ENCODE results near the gene VKORC1L1. TPM values are rescaled to one million over a fixed set of nuclear protein-coding genes. Genes with fewer than 3 reads are reported as not detected.

The VKORC1L1 gene
- total RNA-seq, 1 experiment from 2014 or later, result 36.8 TPM

- Histone ChIP-seq H3K36me3 (ENCODE audit: insufficient read depth, low read length, poor library complexity, severe bottlenecking) (peaks cover 87% of the 10 kb centered on the region), H3K4me3 (ENCODE audit: low read depth, low read length, poor library complexity, severe bottlenecking) (no peak overlapping the region), H3K27me3 (replicated peaks; ENCODE audit: insufficient read depth, low read depth, low read length, poor library complexity) (no peaks in the 10 kb centered on the region), H3K27ac (ENCODE audit: low read depth, low read length, poor library complexity, severe bottlenecking) (no peak overlapping the region), H3K9me3 (ENCODE audit: low read depth, low read length, poor library complexity, severe bottlenecking) (no peaks in the 10 kb centered on the region), H3K4me1 (ENCODE audit: insufficient read depth, low read length, poor library complexity, severe bottlenecking) (no peaks in the 10 kb centered on the region)
- no peak for DNase-seq (ENCODE audit: low spot score)
- no TSS peak for BruUV-seq (replicated peaks)
- POLR2A ChIA-PET (ENCODE audit: low non-redundant PET), result no interaction called here
- TF ChIP-seq, protein P1, sequence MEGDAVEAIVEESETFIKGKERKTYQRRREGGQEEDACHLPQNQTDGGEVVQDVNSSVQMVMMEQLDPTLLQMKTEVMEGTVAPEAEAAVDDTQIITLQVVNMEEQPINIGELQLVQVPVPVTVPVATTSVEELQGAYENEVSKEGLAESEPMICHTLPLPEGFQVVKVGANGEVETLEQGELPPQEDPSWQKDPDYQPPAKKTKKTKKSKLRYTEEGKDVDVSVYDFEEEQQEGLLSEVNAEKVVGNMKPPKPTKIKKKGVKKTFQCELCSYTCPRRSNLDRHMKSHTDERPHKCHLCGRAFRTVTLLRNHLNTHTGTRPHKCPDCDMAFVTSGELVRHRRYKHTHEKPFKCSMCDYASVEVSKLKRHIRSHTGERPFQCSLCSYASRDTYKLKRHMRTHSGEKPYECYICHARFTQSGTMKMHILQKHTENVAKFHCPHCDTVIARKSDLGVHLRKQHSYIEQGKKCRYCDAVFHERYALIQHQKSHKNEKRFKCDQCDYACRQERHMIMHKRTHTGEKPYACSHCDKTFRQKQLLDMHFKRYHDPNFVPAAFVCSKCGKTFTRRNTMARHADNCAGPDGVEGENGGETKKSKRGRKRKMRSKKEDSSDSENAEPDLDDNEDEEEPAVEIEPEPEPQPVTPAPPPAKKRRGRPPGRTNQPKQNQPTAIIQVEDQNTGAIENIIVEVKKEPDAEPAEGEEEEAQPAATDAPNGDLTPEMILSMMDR (conservative IDR thresholded peaks at IDR 0.05; ENCODE audit: low read depth, low read length), result no peak
- no peak for TF ChIP-seq EZH2 (IDR thresholded peaks at IDR 0.05; ENCODE audit: borderline replicate concordance, low read depth, low read length, poor library complexity, severe bottlenecking)
- intact Hi-C loops (cut with micrococcal nuclease; ENCODE audit: unreplicated experiment), result no loop called here
- CTCF ChIA-PET, result no interaction called here
Observed at GRCh38 chr7:65967361-65968155, 94.7 kb downstream of the VKORC1L1 start.

- ChIA-PET CTCF (no interaction called here), POLR2A (ENCODE audit: low non-redundant PET) (interaction anchor here (0.6 kb wide), 1 partner anchor 594 kb away, joined by 3 read pairs; no protein-coding TSS in a partner anchor)
- no peak overlapping the region for H3K4me3 ChIP-seq (ENCODE audit: low read depth, low read length, poor library complexity, severe bottlenecking)
- H3K27ac ChIP-seq (ENCODE audit: low read depth, low read length, poor library complexity, severe bottlenecking), result no peak overlapping the region
- H3K36me3 ChIP-seq (ENCODE audit: insufficient read depth, low read length, poor library complexity, severe bottlenecking), result peaks cover 90% of the 10 kb centered on the region
- H3K4me1 ChIP-seq (ENCODE audit: insufficient read depth, low read length, poor library complexity, severe bottlenecking), result no peaks in the 10 kb centered on the region
- H3K9me3 ChIP-seq (ENCODE audit: low read depth, low read length, poor library complexity, severe bottlenecking), result no peaks in the 10 kb centered on the region
- DNase-seq (ENCODE audit: low spot score), result no peak
- intact Hi-C loops (cut with micrococcal nuclease; ENCODE audit: unreplicated experiment), result no loop called here
- no TSS peak for BruUV-seq (replicated peaks)
- no peaks in the 10 kb centered on the region for H3K27me3 ChIP-seq (replicated peaks; ENCODE audit: insufficient read depth, low read depth, low read length, poor library complexity)
- TF ChIP-seq EZH2 (IDR thresholded peaks at IDR 0.05; ENCODE audit: borderline replicate concordance, low read depth, low read length, poor library complexity, severe bottlenecking), result no peak
- TF ChIP-seq, protein P1 (conservative IDR thresholded peaks at IDR 0.05; ENCODE audit: low read depth, low read length), result no peak
Observed at GRCh38 chr7:65968256-65969185, 95.6 kb downstream of the VKORC1L1 start.

DNA sequence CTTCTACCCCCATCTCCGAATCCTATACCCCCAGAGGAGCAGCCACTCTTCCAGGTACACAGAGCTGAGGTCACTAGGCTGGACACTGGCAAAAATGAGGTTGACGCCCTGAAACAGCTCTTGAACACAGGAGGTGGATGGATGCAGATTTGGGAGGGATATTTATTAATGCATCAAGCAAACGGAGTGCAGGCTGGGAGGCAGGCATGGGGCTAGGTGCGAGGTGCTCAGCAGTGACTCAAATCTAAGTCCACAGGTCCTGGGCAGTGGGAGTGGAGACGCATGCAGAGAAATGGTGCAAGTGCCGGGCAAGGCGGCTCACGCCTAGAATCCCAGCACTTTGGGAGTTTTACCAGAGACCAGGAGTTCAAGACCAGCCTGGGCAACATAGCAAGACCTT lies 98.1 kb downstream of the VKORC1L1 start:
- POLR2A ChIA-PET (ENCODE audit: low non-redundant PET), result no interaction called here
- Histone ChIP-seq H3K9me3 (ENCODE audit: low read depth, low read length, poor library complexity, severe bottlenecking) (no peaks in the 10 kb centered on the region), H3K4me1 (ENCODE audit: insufficient read depth, low read length, poor library complexity, severe bottlenecking) (no peaks in the 10 kb centered on the region), H3K27me3 (replicated peaks; ENCODE audit: insufficient read depth, low read depth, low read length, poor library complexity) (no peaks in the 10 kb centered on the region), H3K4me3 (ENCODE audit: low read depth, low read length, poor library complexity, severe bottlenecking) (no peak overlapping the region), H3K36me3 (ENCODE audit: insufficient read depth, low read length, poor library complexity, severe bottlenecking) (peaks cover 90% of the 10 kb centered on the region), H3K27ac (ENCODE audit: low read depth, low read length, poor library complexity, severe bottlenecking) (no peak overlapping the region)
- CTCF ChIA-PET, result interaction anchor here (0.7 kb wide), 1 partner anchor 267 kb away, joined by 4 read pairs; no protein-coding TSS in a partner anchor
- no peak for TF ChIP-seq EZH2 (IDR thresholded peaks at IDR 0.05; ENCODE audit: borderline replicate concordance, low read depth, low read length, poor library complexity, severe bottlenecking)
- TF ChIP-seq, protein P1 (conservative IDR thresholded peaks at IDR 0.05; ENCODE audit: low read depth, low read length), result no peak
- no TSS peak for BruUV-seq (replicated peaks)
- DNase-seq (ENCODE audit: low spot score), result no peak
- intact Hi-C loops (cut with micrococcal nuclease; ENCODE audit: unreplicated experiment), result no loop called here
